Endothelial cell of umbilical vein (primary cell): ENCODE results near the gene RBP5. TPM values are rescaled to one million over a fixed set of nuclear protein-coding genes. Genes with fewer than 3 reads are reported as not detected.

ENCODE experiments used
- BruUV-seq: library from RNA; stranded (reverse); fragments of 400-500 nt; replicated peaks from 2 replicates; lab custom pipeline; 2021; lab: Mats Ljungman, UMichigan
- CTCF ChIA-PET: fragments of 300-600, 350-600 bp; sonication (Branson Sonifier 250); formaldehyde crosslinking; loops from one replicate; lab custom pipeline; 2021; ENCODE audit warnings: antibody characterized with exemption, inconsistent platforms; lab: Charles Lee
- POLR2A ChIA-PET: fragments of 300-600, 350-600 bp; sonication (Branson Sonifier 250); formaldehyde crosslinking; loops from one replicate; lab custom pipeline; 2021; ENCODE audit warnings: antibody characterized with exemption, inconsistent platforms; lab: Charles Lee
- DNase-seq: peaks from one replicate; pipeline ENCODE4 v3.0.0-alpha.2; 2011; ENCODE audit warnings: low read depth, low spot score
- FAIRE-seq: peaks from 2 replicates; lab custom pipeline; 2011; peaks lifted over from hg19 to GRCh38; lab: Jason Lieb, UNC
- H2AFZ ChIP-seq: 2 replicates; pipeline ENCODE4 v1.6.0; 2012; ENCODE audit warnings: low read depth, low read length, control low read depth, inconsistent platforms
- H3K27ac ChIP-seq: 2 replicates; pipeline ENCODE4 v1.5.1; 2011; ENCODE audit warnings: low read depth, mild to moderate bottlenecking, control low read depth, low read length, moderate library complexity; ENCODE audit not compliant: insufficient read depth
- H3K27me3 ChIP-seq, 2 experiments: 2 replicates each; pipeline versions ENCODE4 v1.6.0 to v1.6.1; 2011; ENCODE audit warnings: low read length in 2 of 2, mixed read lengths in 1 of 2; ENCODE audit not compliant: control insufficient read depth in 2 of 2, insufficient read depth in 2 of 2
- H3K36me3 ChIP-seq, 2 experiments: 2 replicates in 1 of 2; 3 replicates in 1 of 2; pipeline ENCODE4 v1.5.1; 2011; ENCODE audit warnings: low read length in 2 of 2, mild to moderate bottlenecking in 1 of 2, moderate library complexity in 1 of 2; ENCODE audit not compliant: control insufficient read depth in 2 of 2, insufficient read depth in 2 of 2; ENCODE audit errors: extremely low read depth in 1 of 2
- H3K4me1 ChIP-seq: 3 replicates; pipeline ENCODE4 v1.5.1; 2011; ENCODE audit warnings: mild to moderate bottlenecking, low read length; ENCODE audit not compliant: control insufficient read depth, insufficient read depth; ENCODE audit errors: extremely low read depth
- H3K4me2 ChIP-seq: 2 replicates; pipeline ENCODE4 v1.6.1; 2011; ENCODE audit warnings: low read length, control low read depth, mixed read lengths; ENCODE audit not compliant: insufficient read depth
- H3K4me3 ChIP-seq, 3 experiments: fragments of 200-600 bp in 1 of 3; sonication (generic), shearing (Covaris generic) in 1 of 3; replicated peaks in 1 of 3; 2 replicates each; pipeline ENCODE4 v1.5.1; 2011 to 2016; ENCODE audit warnings: control low read depth in 3 of 3, low read length in 3 of 3, mild to moderate bottlenecking in 2 of 3, inconsistent platforms in 1 of 3, low read depth in 1 of 3, moderate library complexity in 1 of 3; ENCODE audit not compliant: insufficient read depth in 1 of 3
- H3K79me2 ChIP-seq: 2 replicates; pipeline ENCODE4 v1.6.0; 2012; ENCODE audit warnings: low read length, inconsistent platforms; ENCODE audit not compliant: control insufficient read depth, insufficient read depth
- H3K9ac ChIP-seq: replicated peaks from 2 replicates; pipeline ENCODE3; 2011; ENCODE audit warnings: low read length, control low read depth; ENCODE audit not compliant: insufficient read depth; ENCODE audit errors: extremely low read depth
- H3K9me1 ChIP-seq: replicated peaks from 3 replicates; pipeline ENCODE4 v1.6.0; 2011; ENCODE audit warnings: mild to moderate bottlenecking, low read length; ENCODE audit not compliant: control insufficient read depth, insufficient read depth; ENCODE audit errors: extremely low read depth
- H3K9me3 ChIP-seq: replicated peaks from 2 replicates; pipeline ENCODE4 v1.5.1; 2012; ENCODE audit warnings: low read length, inconsistent platforms; ENCODE audit not compliant: control insufficient read depth, insufficient read depth
- H4K20me1 ChIP-seq: replicated peaks from 2 replicates; pipeline ENCODE3; 2011; ENCODE audit warnings: mild to moderate bottlenecking, low read length; ENCODE audit not compliant: control insufficient read depth, insufficient read depth; ENCODE audit errors: extremely low read depth
- EZH2 ChIP-seq: IDR thresholded peaks from 2 replicates; pipeline ENCODE4 v1.6.1; 2012; ENCODE audit warnings: borderline replicate concordance, low read depth, mild to moderate bottlenecking, moderate library complexity, low read length, inconsistent platforms; ENCODE audit not compliant: severe bottlenecking
- FOS ChIP-seq: IDR thresholded peaks from 2 replicates; pipeline ENCODE4 v1.6.1; 2011; ENCODE audit warnings: mild to moderate bottlenecking, low read length, moderate library complexity, borderline replicate concordance; ENCODE audit not compliant: insufficient read depth
- JUN ChIP-seq: IDR thresholded peaks from 2 replicates; pipeline ENCODE4 v1.6.1; 2011; ENCODE audit warnings: borderline replicate concordance, low read depth; ENCODE audit not compliant: insufficient read length, insufficient read depth
- MYC ChIP-seq: IDR thresholded peaks from one replicate; pipeline ENCODE4 v1.6.1; 2011; ENCODE audit warnings: mild to moderate bottlenecking, low read depth, low read length
- dilution Hi-C: fragments of 300-500 bp; cut with MboI; formaldehyde crosslinking; loops from one replicate; pipeline ENCODE4 v1.15.0; 2019; ENCODE audit warnings: low sequenced_read_pairs; ENCODE audit not compliant: extremely low pct_ligation_motif_present
- intact Hi-C: fragments of 100-400 bp; cut with micrococcal nuclease; formaldehyde crosslinking; loops from one replicate; pipeline ENCODE4 v1.10.0; 2022
- polyA plus RNA-seq, 4 experiments: library from polyadenylated mRNA; depleted of rRNA in 3 of 4; stranded (reverse) in 3 of 4; unstranded in 1 of 4; fragments of >200 nt; gene quantifications; 2 replicates each; pipeline versions ENCODE4 v1.2.1 to v1.2.3, GENCODE V29; 2011 to 2012; ENCODE audit warnings: missing spikeins in 1 of 4
- total RNA-seq: library from RNA; stranded (reverse); gene quantifications from 2 replicates; pipeline ENCODE4 v1.2.3, GENCODE V29; 2021
- TF ChIP-seq, protein P1 (sequence below), 2 donors: IDR thresholded peaks; 1 replicate in 1 of 2; 2 replicates in 1 of 2; pipeline ENCODE4 v1.5.1; 2011; ENCODE audit warnings: low read length in 2 of 2, mild to moderate bottlenecking in 2 of 2, moderate library complexity in 2 of 2, control low read depth in 1 of 2, inconsistent platforms in 1 of 2, low read depth in 1 of 2; ENCODE audit not compliant: insufficient read depth in 1 of 2; ENCODE audit errors: extremely low read depth in 1 of 2
- TF ChIP-seq, protein P2 (sequence below): IDR thresholded peaks from 2 replicates; pipeline ENCODE4 v1.6.1; 2011; ENCODE audit not compliant: insufficient read depth, insufficient read length

Gene RBP5
- total and polyA plus RNA-seq, 2 donors (not counting 3 experiments of a cell fraction or from before 2014, with no cell fraction given) = 0.12 TPM; not detected in 1

- no TSS peak for BruUV-seq
- ChIA-PET CTCF (no interaction called here), POLR2A (no interaction called here)
- H3K79me2 ChIP-seq = no peaks in the 10 kb centered on the region
- no peak for DNase-seq
- dilution Hi-C loops (no loop called here), intact Hi-C loops (no loop called here)
- no peaks in the 10 kb centered on the region for H3K9me3 ChIP-seq
- H3K36me3 ChIP-seq = no peaks in the 10 kb centered on the region
- peaks cover 38% of the 10 kb centered on the region for H3K4me1 ChIP-seq
- H3K9ac ChIP-seq = no peak overlapping the region
- no peak overlapping the region for H3K4me2 ChIP-seq
- no peak overlapping the region for H3K4me3 ChIP-seq
- no peaks in the 10 kb centered on the region for H3K9me1 ChIP-seq
- no peaks in the 10 kb centered on the region for H4K20me1 ChIP-seq
- H3K27me3 ChIP-seq = no peaks in the 10 kb centered on the region
- no peak for FAIRE-seq
- no peak overlapping the region for H2AFZ ChIP-seq
- no peak overlapping the region for H3K27ac ChIP-seq
- TF ChIP-seq EZH2 (no peak), JUN (no peak), FOS (no peak), MYC (no peak)
- TF ChIP-seq, protein P1, sequence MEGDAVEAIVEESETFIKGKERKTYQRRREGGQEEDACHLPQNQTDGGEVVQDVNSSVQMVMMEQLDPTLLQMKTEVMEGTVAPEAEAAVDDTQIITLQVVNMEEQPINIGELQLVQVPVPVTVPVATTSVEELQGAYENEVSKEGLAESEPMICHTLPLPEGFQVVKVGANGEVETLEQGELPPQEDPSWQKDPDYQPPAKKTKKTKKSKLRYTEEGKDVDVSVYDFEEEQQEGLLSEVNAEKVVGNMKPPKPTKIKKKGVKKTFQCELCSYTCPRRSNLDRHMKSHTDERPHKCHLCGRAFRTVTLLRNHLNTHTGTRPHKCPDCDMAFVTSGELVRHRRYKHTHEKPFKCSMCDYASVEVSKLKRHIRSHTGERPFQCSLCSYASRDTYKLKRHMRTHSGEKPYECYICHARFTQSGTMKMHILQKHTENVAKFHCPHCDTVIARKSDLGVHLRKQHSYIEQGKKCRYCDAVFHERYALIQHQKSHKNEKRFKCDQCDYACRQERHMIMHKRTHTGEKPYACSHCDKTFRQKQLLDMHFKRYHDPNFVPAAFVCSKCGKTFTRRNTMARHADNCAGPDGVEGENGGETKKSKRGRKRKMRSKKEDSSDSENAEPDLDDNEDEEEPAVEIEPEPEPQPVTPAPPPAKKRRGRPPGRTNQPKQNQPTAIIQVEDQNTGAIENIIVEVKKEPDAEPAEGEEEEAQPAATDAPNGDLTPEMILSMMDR (IDR thresholded peaks at IDR 0.05; ENCODE audit: extremely low read depth in 1 of 2, insufficient read depth in 1 of 2, low read depth in 1 of 2, low read length in 2 of 2) = no peak
- TF ChIP-seq, protein P2, sequence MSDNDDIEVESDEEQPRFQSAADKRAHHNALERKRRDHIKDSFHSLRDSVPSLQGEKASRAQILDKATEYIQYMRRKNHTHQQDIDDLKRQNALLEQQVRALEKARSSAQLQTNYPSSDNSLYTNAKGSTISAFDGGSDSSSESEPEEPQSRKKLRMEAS = no peak
Measured at GRCh38 chr12:7127916-7128626, 618 bp downstream of the RBP5 start.
